PFSK-1 (cell line): ENCODE data around the gene KIF18A.

ENCODE experiments used
- POLR2AphosphoS5 ChIP-seq: IDR thresholded peaks from 2 replicates; pipeline ENCODE4 v1.6.1; 2012; ENCODE audit warnings: low read depth, mild to moderate bottlenecking, control low read depth, low read length, moderate library complexity
- TF ChIP-seq, protein P1 (sequence below), 2 experiments: IDR thresholded peaks; 2 replicates each; pipeline versions ENCODE4 v1.6.1 to v1.8.0; 2011 to 2012; ENCODE audit warnings: low read depth in 2 of 2, low read length in 2 of 2, control low read depth in 1 of 2, inconsistent platforms in 1 of 2, mild to moderate bottlenecking in 1 of 2, moderate library complexity in 1 of 2; ENCODE audit not compliant: insufficient read depth in 1 of 2

DNA sequence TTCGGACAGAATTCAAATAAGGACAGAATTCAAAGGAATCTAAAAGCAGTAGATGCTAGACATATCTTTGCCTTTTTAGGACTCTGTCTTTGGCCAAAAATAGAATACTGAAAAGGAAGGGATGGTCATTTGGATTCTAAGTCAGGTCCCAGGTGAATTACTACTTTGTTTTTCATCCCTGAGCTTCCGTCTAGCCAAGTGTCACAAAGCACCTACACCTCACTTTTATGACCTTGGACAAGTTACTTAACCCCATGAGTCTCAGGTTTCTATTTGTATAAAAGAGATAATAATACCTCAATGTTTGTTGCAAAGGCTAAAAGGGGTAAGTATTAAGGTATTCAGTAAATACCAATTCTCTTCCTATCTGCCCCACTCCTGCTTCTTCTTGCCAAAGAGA is 7.3 kb downstream of the KIF18A start:
- TF ChIP-seq, protein P1, sequence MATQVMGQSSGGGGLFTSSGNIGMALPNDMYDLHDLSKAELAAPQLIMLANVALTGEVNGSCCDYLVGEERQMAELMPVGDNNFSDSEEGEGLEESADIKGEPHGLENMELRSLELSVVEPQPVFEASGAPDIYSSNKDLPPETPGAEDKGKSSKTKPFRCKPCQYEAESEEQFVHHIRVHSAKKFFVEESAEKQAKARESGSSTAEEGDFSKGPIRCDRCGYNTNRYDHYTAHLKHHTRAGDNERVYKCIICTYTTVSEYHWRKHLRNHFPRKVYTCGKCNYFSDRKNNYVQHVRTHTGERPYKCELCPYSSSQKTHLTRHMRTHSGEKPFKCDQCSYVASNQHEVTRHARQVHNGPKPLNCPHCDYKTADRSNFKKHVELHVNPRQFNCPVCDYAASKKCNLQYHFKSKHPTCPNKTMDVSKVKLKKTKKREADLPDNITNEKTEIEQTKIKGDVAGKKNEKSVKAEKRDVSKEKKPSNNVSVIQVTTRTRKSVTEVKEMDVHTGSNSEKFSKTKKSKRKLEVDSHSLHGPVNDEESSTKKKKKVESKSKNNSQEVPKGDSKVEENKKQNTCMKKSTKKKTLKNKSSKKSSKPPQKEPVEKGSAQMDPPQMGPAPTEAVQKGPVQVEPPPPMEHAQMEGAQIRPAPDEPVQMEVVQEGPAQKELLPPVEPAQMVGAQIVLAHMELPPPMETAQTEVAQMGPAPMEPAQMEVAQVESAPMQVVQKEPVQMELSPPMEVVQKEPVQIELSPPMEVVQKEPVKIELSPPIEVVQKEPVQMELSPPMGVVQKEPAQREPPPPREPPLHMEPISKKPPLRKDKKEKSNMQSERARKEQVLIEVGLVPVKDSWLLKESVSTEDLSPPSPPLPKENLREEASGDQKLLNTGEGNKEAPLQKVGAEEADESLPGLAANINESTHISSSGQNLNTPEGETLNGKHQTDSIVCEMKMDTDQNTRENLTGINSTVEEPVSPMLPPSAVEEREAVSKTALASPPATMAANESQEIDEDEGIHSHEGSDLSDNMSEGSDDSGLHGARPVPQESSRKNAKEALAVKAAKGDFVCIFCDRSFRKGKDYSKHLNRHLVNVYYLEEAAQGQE (IDR thresholded peaks at IDR 0.05; ENCODE audit: insufficient read depth in 1 of 2, low read depth in 2 of 2, low read length in 2 of 2): no peak
- no peak for TF ChIP-seq POLR2AphosphoS5
